Immature natural killer cell (primary cell): ENCODE results near the gene PTPRM. TPM values are rescaled to one million over a fixed set of nuclear protein-coding genes. Genes with fewer than 3 reads are reported as not detected.

Source experiments
- DNase-seq, 3 donors: peaks; one replicate each; pipeline ENCODE4 v3.0.0; 2022; ENCODE audit warnings: mixed read lengths in 1 of 3
- H3K27ac Mint-ChIP-seq, 6 donors: one replicate each; pipeline ENCODE4 v1.8.0; 2020; ENCODE audit warnings: mixed read lengths in 6 of 6, mild to moderate bottlenecking in 5 of 6, inconsistent platforms in 4 of 6, moderate library complexity in 3 of 6
- H3K27me3 Mint-ChIP-seq, 3 donors: one replicate each; pipeline ENCODE4 v1.8.0; 2020 to 2021; ENCODE audit warnings: low read depth in 3 of 3, mild to moderate bottlenecking in 3 of 3, mixed read lengths in 3 of 3, moderate library complexity in 3 of 3, inconsistent platforms in 1 of 3
- H3K36me3 Mint-ChIP-seq, 3 donors: one replicate each; pipeline ENCODE4 v1.8.0; 2020; ENCODE audit warnings: mixed read lengths in 3 of 3, inconsistent platforms in 2 of 3, mild to moderate bottlenecking in 2 of 3
- H3K4me1 Mint-ChIP-seq, 2 donors: one replicate each; pipeline ENCODE4 v1.8.0; 2020; ENCODE audit warnings: inconsistent platforms in 2 of 2, mild to moderate bottlenecking in 2 of 2, mixed read lengths in 2 of 2, moderate library complexity in 1 of 2
- H3K4me3 Mint-ChIP-seq, 5 donors: one replicate each; pipeline ENCODE4 v1.8.0; 2020; ENCODE audit warnings: mild to moderate bottlenecking in 5 of 5, mixed read lengths in 5 of 5, inconsistent platforms in 3 of 5, moderate library complexity in 3 of 5
- H3K9me3 Mint-ChIP-seq, 6 donors: one replicate each; pipeline ENCODE4 v1.8.0; 2020; ENCODE audit warnings: mild to moderate bottlenecking in 6 of 6, mixed read lengths in 6 of 6, inconsistent platforms in 4 of 6, moderate library complexity in 3 of 6
- polyA plus RNA-seq, 3 donors: library from polyadenylated mRNA; unstranded; fragments of 300-500 nt; fragmentation: Illumina TruSeq; gene quantifications; one replicate each; pipeline ENCODE4 v1.2.3, GENCODE V29; 2021

The PTPRM gene
- polyA plus RNA-seq, 3 donors from 2014 or later = 1.3 to 9.7 (median 3.2) TPM

GRCh38 chr18:7576077-7576476 is 9.0 kb downstream of the PTPRM start:
- peaks cover 7 to 8% of the 10 kb centered on the region in 2 donors for H3K4me1 Mint-ChIP-seq
- H3K36me3 Mint-ChIP-seq = no peaks in the 10 kb centered on the region
- no peak overlapping the region for H3K27ac Mint-ChIP-seq
- H3K9me3 Mint-ChIP-seq = peaks cover 0 to 7% (median 0%) of the 10 kb centered on the region in 6 donors
- H3K27me3 Mint-ChIP-seq = peaks cover 0 to 5% (median 3%) of the 10 kb centered on the region in 3 donors
- no peak overlapping the region for H3K4me3 Mint-ChIP-seq
- DNase-seq = no peak

- peaks cover 0 to 7% (median 0%) of the 10 kb centered on the region in 6 donors for H3K9me3 Mint-ChIP-seq
- H3K27ac Mint-ChIP-seq = no peak overlapping the region
- DNase-seq = no peak
- H3K27me3 Mint-ChIP-seq = peaks cover 0 to 5% (median 3%) of the 10 kb centered on the region in 3 donors
- peaks cover 7 to 8% of the 10 kb centered on the region in 2 donors for H3K4me1 Mint-ChIP-seq
- no peaks in the 10 kb centered on the region for H3K36me3 Mint-ChIP-seq
- no peak overlapping the region for H3K4me3 Mint-ChIP-seq
These were observed 9.6 kb downstream of the PTPRM start for GRCh38 chr18:7576685-7577084.

GRCh38 chr18:7577706-7578105 is 10.6 kb downstream of the PTPRM start:
- peaks cover 4 to 6% of the 10 kb centered on the region in 2 donors for H3K4me1 Mint-ChIP-seq
- no peak overlapping the region for H3K4me3 Mint-ChIP-seq
- peaks cover 0 to 5% (median 0%) of the 10 kb centered on the region in 6 donors for H3K9me3 Mint-ChIP-seq
- DNase-seq = no peak
- no peaks in the 10 kb centered on the region for H3K36me3 Mint-ChIP-seq
- no peak overlapping the region for H3K27ac Mint-ChIP-seq
- peaks cover 0 to 5% (median 3%) of the 10 kb centered on the region in 3 donors for H3K27me3 Mint-ChIP-seq

GRCh38 chr18:7579176-7579917 is 12.2 kb downstream of the PTPRM start:
- H3K27ac Mint-ChIP-seq = no peak overlapping the region
- H3K4me3 Mint-ChIP-seq = no peak overlapping the region
- H3K4me1 Mint-ChIP-seq = no peaks in the 10 kb centered on the region
- H3K27me3 Mint-ChIP-seq = peaks cover 0 to 2% (median 0%) of the 10 kb centered on the region in 3 donors
- DNase-seq = no peak
- H3K36me3 Mint-ChIP-seq = no peaks in the 10 kb centered on the region
- no peaks in the 10 kb centered on the region for H3K9me3 Mint-ChIP-seq

GRCh38 chr18:7579918-7580542 is 12.9 kb downstream of the PTPRM start:
- Mint-ChIP-seq H3K4me3 (no peak overlapping the region), H3K27me3 (peaks cover 0 to 2% (median 0%) of the 10 kb centered on the region in 3 donors), H3K9me3 (no peaks in the 10 kb centered on the region), H3K27ac (no peak overlapping the region), H3K36me3 (no peaks in the 10 kb centered on the region), H3K4me1 (no peaks in the 10 kb centered on the region)
- no peak for DNase-seq

GRCh38 chr18:7584646-7585275 is 17.6 kb downstream of the PTPRM start:
- Mint-ChIP-seq H3K36me3 (no peaks in the 10 kb centered on the region), H3K4me1 (no peaks in the 10 kb centered on the region), H3K4me3 (no peak overlapping the region), H3K9me3 (no peaks in the 10 kb centered on the region), H3K27ac (no peak overlapping the region), H3K27me3 (no peaks in the 10 kb centered on the region)
- no peak for DNase-seq

GRCh38 chr18:7585276-7585670 is 18.2 kb downstream of the PTPRM start:
- no peaks in the 10 kb centered on the region for H3K27me3 Mint-ChIP-seq
- no peak for DNase-seq
- no peaks in the 10 kb centered on the region for H3K36me3 Mint-ChIP-seq
- H3K9me3 Mint-ChIP-seq = no peaks in the 10 kb centered on the region
- H3K27ac Mint-ChIP-seq = no peak overlapping the region
- no peaks in the 10 kb centered on the region for H3K4me1 Mint-ChIP-seq
- no peak overlapping the region for H3K4me3 Mint-ChIP-seq

GRCh38 chr18:7586379-7586778 is 19.3 kb downstream of the PTPRM start:
- H3K4me1 Mint-ChIP-seq = peaks cover 5 to 8% of the 10 kb centered on the region in 2 donors
- no peak for DNase-seq
- peaks cover 0 to 1% (median 0%) of the 10 kb centered on the region in 3 donors for H3K27me3 Mint-ChIP-seq
- H3K9me3 Mint-ChIP-seq = no peaks in the 10 kb centered on the region
- H3K36me3 Mint-ChIP-seq = no peaks in the 10 kb centered on the region
- H3K4me3 Mint-ChIP-seq = no peak overlapping the region
- no peak overlapping the region for H3K27ac Mint-ChIP-seq

GRCh38 chr18:7590826-7591560 is 23.9 kb downstream of the PTPRM start:
- Mint-ChIP-seq H3K27ac (no peak overlapping the region), H3K4me3 (peak overlapping the region in 2 of 5 donors; percentile 8 to 22), H3K4me1 (peaks cover 5 to 8% of the 10 kb centered on the region in 2 donors), H3K27me3 (peaks cover 0 to 1% (median 0%) of the 10 kb centered on the region in 3 donors), H3K9me3 (no peaks in the 10 kb centered on the region), H3K36me3 (peaks cover 0 to 4% (median 0%) of the 10 kb centered on the region in 3 donors)
- no peak for DNase-seq

GRCh38 chr18:7592305-7593071 is 25.4 kb downstream of the PTPRM start:
- H3K4me1 Mint-ChIP-seq = peaks cover 5 to 8% of the 10 kb centered on the region in 2 donors
- H3K27ac Mint-ChIP-seq = no peak overlapping the region
- peaks cover 0 to 6% (median 0%) of the 10 kb centered on the region in 3 donors for H3K36me3 Mint-ChIP-seq
- H3K27me3 Mint-ChIP-seq = peaks cover 0 to 1% (median 0%) of the 10 kb centered on the region in 3 donors
- no peak overlapping the region for H3K4me3 Mint-ChIP-seq
- DNase-seq = no peak
- H3K9me3 Mint-ChIP-seq = no peaks in the 10 kb centered on the region

- no peak overlapping the region for H3K4me3 Mint-ChIP-seq
- H3K4me1 Mint-ChIP-seq = peaks cover 5 to 8% of the 10 kb centered on the region in 2 donors
- no peak for DNase-seq
- H3K36me3 Mint-ChIP-seq = peaks cover 0 to 6% (median 0%) of the 10 kb centered on the region in 3 donors
- peaks cover 0 to 1% (median 0%) of the 10 kb centered on the region in 3 donors for H3K27me3 Mint-ChIP-seq
- no peaks in the 10 kb centered on the region for H3K9me3 Mint-ChIP-seq
- H3K27ac Mint-ChIP-seq = no peak overlapping the region
These were observed 26.2 kb downstream of the PTPRM start for GRCh38 chr18:7593218-7593819.

- H3K9me3 Mint-ChIP-seq = no peaks in the 10 kb centered on the region
- H3K4me1 Mint-ChIP-seq = peaks cover 12 to 15% of the 10 kb centered on the region in 2 donors
- H3K27me3 Mint-ChIP-seq = peaks cover 0 to 3% (median 0%) of the 10 kb centered on the region in 3 donors
- H3K36me3 Mint-ChIP-seq = peaks cover 0 to 6% (median 0%) of the 10 kb centered on the region in 3 donors
- no peak overlapping the region for H3K4me3 Mint-ChIP-seq
- DNase-seq = no peak
- H3K27ac Mint-ChIP-seq = no peak overlapping the region
These were observed 29.0 kb downstream of the PTPRM start for GRCh38 chr18:7596147-7596546.

GRCh38 chr18:7597500-7597899 is 30.4 kb downstream of the PTPRM start:
- no peak overlapping the region for H3K4me3 Mint-ChIP-seq
- H3K27me3 Mint-ChIP-seq = peaks cover 0 to 6% (median 2%) of the 10 kb centered on the region in 3 donors
- no peak for DNase-seq
- no peak overlapping the region for H3K27ac Mint-ChIP-seq
- H3K4me1 Mint-ChIP-seq = peaks cover 22 to 24% of the 10 kb centered on the region in 2 donors
- peaks cover 0 to 6% (median 0%) of the 10 kb centered on the region in 3 donors for H3K36me3 Mint-ChIP-seq
- no peaks in the 10 kb centered on the region for H3K9me3 Mint-ChIP-seq
